OCI-M2 (cell line): Measurements from ENCODE around the gene PDZK1.
"Not testable (repeated sequence)": the region's sequence is repeated elsewhere in the genome, so short reads cannot be mapped to it uniquely, and the experiment has no call there.

ENCODE experiments used
- DNase-seq: peaks from one replicate; lab custom pipeline; 2025; ENCODE audit not compliant: unreplicated experiment; lab: John Stamatoyannopoulos, UW

PDZK1 gene

GRCh38 chr1:145662502-145662901 is 44.7 kb downstream of the PDZK1 start:
- DNase-seq, result not testable (repeated sequence)

GRCh38 chr1:145656245-145656943 is 50.8 kb downstream of the PDZK1 start:
- not testable (repeated sequence) for DNase-seq

GRCh38 chr1:145643990-145644389 is 63.2 kb downstream of the PDZK1 start:
- not testable (repeated sequence) for DNase-seq

GRCh38 chr1:145641886-145642285 is 65.3 kb downstream of the PDZK1 start:
- not testable (repeated sequence) for DNase-seq

GRCh38 chr1:145636237-145636636 is 70.9 kb downstream of the PDZK1 start:
- not testable (repeated sequence) for DNase-seq

GRCh38 chr1:145622177-145622576 is 85.0 kb downstream of the PDZK1 start:
- not testable (repeated sequence) for DNase-seq
